CD4-positive, CD25-positive, alpha-beta regulatory T cell (primary cell): ENCODE measurements around the gene NENF. TPM values are rescaled to one million over a fixed set of nuclear protein-coding genes. Genes with fewer than 3 reads are reported as not detected.

Source experiments
- ATAC-seq, 2 donors: fragments of 150-1000 bp; cut with Tn5 transposase; one replicate each; pipeline ENCODE4 v1.10.0; 2021; ENCODE audit warnings: low read depth in 2 of 2, moderate number of reproducible peaks in 2 of 2, moderate library complexity in 1 of 2
- DNase-seq, 3 donors: peaks; one replicate each; pipeline versions ENCODE4 v3.0.0 to v3.0.0-alpha.2; 2012 to 2022; ENCODE audit warnings: mixed read lengths in 1 of 3
- H3K27ac ChIP-seq: one replicate; pipeline ENCODE4 v1.7.0; 2013; ENCODE audit warnings: mild to moderate bottlenecking, low read length; ENCODE audit not compliant: insufficient read depth, poor library complexity, severe bottlenecking
- H3K27me3 ChIP-seq: one replicate; pipeline ENCODE4 v1.7.0; 2013; ENCODE audit warnings: low read length; ENCODE audit not compliant: control insufficient read depth, insufficient read depth
- H3K36me3 ChIP-seq: one replicate; pipeline ENCODE4 v1.7.0; 2013; ENCODE audit warnings: mild to moderate bottlenecking, low read length, moderate library complexity; ENCODE audit not compliant: control insufficient read depth, insufficient read depth
- H3K4me1 ChIP-seq: 2 replicates; pipeline ENCODE4 v1.7.0; 2013; ENCODE audit warnings: mild to moderate bottlenecking, low read length; ENCODE audit not compliant: insufficient read depth, control insufficient read depth, poor library complexity, severe bottlenecking
- H3K4me3 ChIP-seq: one replicate; pipeline ENCODE4 v1.7.0; 2013; ENCODE audit warnings: low read depth, mild to moderate bottlenecking, low read length, moderate library complexity
- H3K9me3 ChIP-seq, 2 experiments: 1 replicate in 1 of 2; 2 replicates in 1 of 2; pipeline ENCODE4 v1.7.0; 2013; ENCODE audit warnings: low read length in 2 of 2, mild to moderate bottlenecking in 1 of 2, moderate library complexity in 1 of 2; ENCODE audit not compliant: control insufficient read depth in 2 of 2
- H3K27ac Mint-ChIP-seq, 3 donors: one replicate each; pipeline ENCODE4 v1.8.0; 2020 to 2022; ENCODE audit warnings: mild to moderate bottlenecking in 3 of 3, mixed read lengths in 3 of 3, moderate library complexity in 2 of 3
- H3K27me3 Mint-ChIP-seq: one replicate; pipeline ENCODE4 v1.8.0; 2022; ENCODE audit warnings: mild to moderate bottlenecking, mixed read lengths
- H3K36me3 Mint-ChIP-seq: one replicate; pipeline ENCODE4 v1.8.0; 2020; ENCODE audit warnings: mixed read lengths
- H3K4me1 Mint-ChIP-seq, 4 donors: one replicate each; pipeline ENCODE4 v1.8.0; 2020 to 2022; ENCODE audit warnings: mixed read lengths in 4 of 4, mild to moderate bottlenecking in 1 of 4
- H3K4me3 Mint-ChIP-seq, 4 donors: one replicate each; pipeline ENCODE4 v1.8.0; 2020 to 2022; ENCODE audit warnings: mild to moderate bottlenecking in 4 of 4, mixed read lengths in 4 of 4, moderate library complexity in 3 of 4
- H3K9me3 Mint-ChIP-seq, 7 donors: one replicate each; pipeline ENCODE4 v1.8.0; 2020 to 2022; ENCODE audit warnings: mixed read lengths in 7 of 7, mild to moderate bottlenecking in 3 of 7, moderate library complexity in 2 of 7
- polyA plus RNA-seq, 4 donors: library from polyadenylated mRNA; unstranded; fragments of 300-500 nt; fragmentation: Illumina TruSeq; gene quantifications; one replicate each; pipeline ENCODE4 v1.2.3, GENCODE V29; 2021
- total RNA-seq: library from RNA; stranded (reverse); gene quantifications from one replicate; pipeline ENCODE4 v1.2.3, GENCODE V29; 2022

Gene NENF
- total and polyA plus RNA-seq, 5 donors from 2014 or later, result 17.0 to 82.8 (median 65.5) TPM

GRCh38 chr1:212455803-212456528 is 23.2 kb downstream of the NENF start:
- Histone ChIP-seq H3K4me3 (no peak overlapping the region), H3K27me3 (no peaks in the 10 kb centered on the region), H3K36me3 (no peaks in the 10 kb centered on the region), H3K4me1 (peaks cover 5% of the 10 kb centered on the region), H3K27ac (no peak overlapping the region), H3K9me3 (no peaks in the 10 kb centered on the region)
- peak; percentile 62 to 74 for ATAC-seq
- Mint-ChIP-seq H3K36me3 (peaks cover 3% of the 10 kb centered on the region), H3K9me3 (no peaks in the 10 kb centered on the region), H3K4me1 (peaks cover 0 to 5% (median 1%) of the 10 kb centered on the region in 4 donors), H3K27me3 (no peaks in the 10 kb centered on the region), H3K4me3 (no peak overlapping the region), H3K27ac (peak overlapping the region in 1 of 3 donors; percentile 26)
- peak; percentile 69 to 76 (median 71) for DNase-seq

GRCh38 chr1:212457740-212458338 is 25.1 kb downstream of the NENF start:
- H3K27ac ChIP-seq, result no peak overlapping the region
- H3K4me3 ChIP-seq, result no peak overlapping the region
- ATAC-seq (no peak), DNase-seq (peak in 2 of 3 donors; percentile 33 to 70)
- H3K27ac Mint-ChIP-seq, result peak overlapping the region in 1 of 3 donors; percentile 52
- no peaks in the 10 kb centered on the region for H3K9me3 ChIP-seq
- H3K27me3 Mint-ChIP-seq, result no peaks in the 10 kb centered on the region
- H3K9me3 Mint-ChIP-seq, result no peaks in the 10 kb centered on the region
- H3K4me3 Mint-ChIP-seq, result no peak overlapping the region
- H3K4me1 Mint-ChIP-seq, result peaks cover 0 to 5% (median 1%) of the 10 kb centered on the region in 4 donors
- H3K36me3 Mint-ChIP-seq, result no peaks in the 10 kb centered on the region
- H3K4me1 ChIP-seq, result peaks cover 5% of the 10 kb centered on the region
- H3K27me3 ChIP-seq, result no peaks in the 10 kb centered on the region
- H3K36me3 ChIP-seq, result no peaks in the 10 kb centered on the region

GRCh38 chr1:212458817-212459216 is 26.1 kb downstream of the NENF start:
- Mint-ChIP-seq H3K9me3 (no peaks in the 10 kb centered on the region), H3K36me3 (no peaks in the 10 kb centered on the region), H3K27ac (peak overlapping the region in 2 of 3 donors; percentile 7 to 39), H3K4me3 (no peak overlapping the region), H3K27me3 (no peaks in the 10 kb centered on the region), H3K4me1 (peaks cover 0 to 5% (median 1%) of the 10 kb centered on the region in 4 donors)
- Histone ChIP-seq H3K4me1 (peaks cover 5% of the 10 kb centered on the region), H3K27me3 (no peaks in the 10 kb centered on the region), H3K27ac (no peak overlapping the region), H3K36me3 (no peaks in the 10 kb centered on the region), H3K9me3 (no peaks in the 10 kb centered on the region), H3K4me3 (no peak overlapping the region)
- ATAC-seq, result no peak
- peak in 1 of 3 donors; percentile 53 for DNase-seq

GRCh38 chr1:212459656-212460055 is 26.9 kb downstream of the NENF start:
- Mint-ChIP-seq H3K27me3 (no peaks in the 10 kb centered on the region), H3K4me1 (peaks cover 0 to 5% (median 1%) of the 10 kb centered on the region in 4 donors), H3K27ac (peak overlapping the region in 1 of 3 donors; percentile 7), H3K9me3 (no peaks in the 10 kb centered on the region), H3K4me3 (no peak overlapping the region), H3K36me3 (no peaks in the 10 kb centered on the region)
- Histone ChIP-seq H3K9me3 (no peaks in the 10 kb centered on the region), H3K4me1 (peaks cover 5% of the 10 kb centered on the region), H3K4me3 (no peak overlapping the region), H3K36me3 (no peaks in the 10 kb centered on the region), H3K27me3 (no peaks in the 10 kb centered on the region), H3K27ac (no peak overlapping the region)
- ATAC-seq, result no peak
- no peak for DNase-seq

- H3K27ac ChIP-seq, result no peak overlapping the region
- no peak for DNase-seq
- no peaks in the 10 kb centered on the region for H3K27me3 Mint-ChIP-seq
- peaks cover 5% of the 10 kb centered on the region for H3K4me1 ChIP-seq
- no peak overlapping the region for H3K4me3 Mint-ChIP-seq
- H3K9me3 ChIP-seq, result no peaks in the 10 kb centered on the region
- no peaks in the 10 kb centered on the region for H3K9me3 Mint-ChIP-seq
- H3K36me3 ChIP-seq, result no peaks in the 10 kb centered on the region
- H3K27me3 ChIP-seq, result no peaks in the 10 kb centered on the region
- peaks cover 0 to 5% (median 1%) of the 10 kb centered on the region in 4 donors for H3K4me1 Mint-ChIP-seq
- H3K36me3 Mint-ChIP-seq, result no peaks in the 10 kb centered on the region
- ATAC-seq, result no peak
- no peak overlapping the region for H3K4me3 ChIP-seq
- H3K27ac Mint-ChIP-seq, result peak overlapping the region in 2 of 3 donors; percentile 7 to 55
Measured at GRCh38 chr1:212460376-212460775, 27.7 kb downstream of the NENF start.

- no peaks in the 10 kb centered on the region for H3K36me3 ChIP-seq
- H3K9me3 ChIP-seq, result no peaks in the 10 kb centered on the region
- H3K4me3 Mint-ChIP-seq, result no peak overlapping the region
- H3K36me3 Mint-ChIP-seq, result no peaks in the 10 kb centered on the region
- no peaks in the 10 kb centered on the region for H3K27me3 Mint-ChIP-seq
- H3K4me1 ChIP-seq, result no peaks in the 10 kb centered on the region
- H3K27ac Mint-ChIP-seq, result no peak overlapping the region
- DNase-seq (no peak), ATAC-seq (no peak)
- H3K4me1 Mint-ChIP-seq, result peaks cover 0 to 9% (median 1%) of the 10 kb centered on the region in 4 donors
- H3K4me3 ChIP-seq, result no peak overlapping the region
- no peaks in the 10 kb centered on the region for H3K9me3 Mint-ChIP-seq
- no peaks in the 10 kb centered on the region for H3K27me3 ChIP-seq
- no peak overlapping the region for H3K27ac ChIP-seq
Measured at GRCh38 chr1:212461916-212462660, 29.4 kb downstream of the NENF start.

GRCh38 chr1:212463565-212464285 is 31.0 kb downstream of the NENF start:
- no peak for DNase-seq
- peaks cover 0 to 4% (median under 1%) of the 10 kb centered on the region in 4 donors for H3K4me1 Mint-ChIP-seq
- Histone ChIP-seq H3K9me3 (no peaks in the 10 kb centered on the region), H3K4me3 (no peak overlapping the region), H3K4me1 (no peaks in the 10 kb centered on the region), H3K27ac (no peak overlapping the region), H3K27me3 (no peaks in the 10 kb centered on the region), H3K36me3 (no peaks in the 10 kb centered on the region)
- H3K27me3 Mint-ChIP-seq, result no peaks in the 10 kb centered on the region
- no peaks in the 10 kb centered on the region for H3K36me3 Mint-ChIP-seq
- no peak for ATAC-seq
- H3K4me3 Mint-ChIP-seq, result no peak overlapping the region
- no peak overlapping the region for H3K27ac Mint-ChIP-seq
- no peaks in the 10 kb centered on the region for H3K9me3 Mint-ChIP-seq
